Activated CD8-positive, alpha-beta T cell treated with anti-CD3 and anti-CD28 coated beads for 36 hours (primary cell): Measurements from ENCODE around the gene AGFG1. TPM values are rescaled to one million over a fixed set of nuclear protein-coding genes. Genes with fewer than 3 reads are reported as not detected.

Source experiments
- ATAC-seq: fragments of 200-7000 bp; cut with Tn5 transposase; one replicate; pipeline ENCODE4 v1.10.0; 2021; ENCODE audit warnings: mild to moderate bottlenecking, moderate library complexity
- CTCF ChIA-PET: fragments of 350-600 bp; sonication (Branson Sonifier 250); formaldehyde crosslinking; loops from one replicate; lab custom pipeline; 2021; ENCODE audit warnings: antibody characterized with exemption; lab: Charles Lee
- POLR2A ChIA-PET: fragments of 350-600 bp; sonication (Branson Sonifier 250); formaldehyde crosslinking; loops from one replicate; lab custom pipeline; 2021; ENCODE audit warnings: antibody characterized with exemption; lab: Charles Lee
- DNase-seq: peaks from one replicate; pipeline ENCODE4 v3.0.0-alpha.2; 2020
- H3K27ac Mint-ChIP-seq: one replicate; pipeline ENCODE4 v1.8.0; 2021; ENCODE audit warnings: mild to moderate bottlenecking, mixed read lengths
- H3K27me3 Mint-ChIP-seq: one replicate; pipeline ENCODE4 v1.8.0; 2021; ENCODE audit warnings: mixed read lengths
- H3K36me3 Mint-ChIP-seq: one replicate; pipeline ENCODE4 v1.8.0; 2021; ENCODE audit warnings: low read depth, mixed read lengths
- H3K4me1 Mint-ChIP-seq: one replicate; pipeline ENCODE4 v1.8.0; 2021; ENCODE audit warnings: low read depth, mixed read lengths
- H3K4me3 Mint-ChIP-seq: one replicate; pipeline ENCODE4 v1.8.0; 2021; ENCODE audit warnings: mild to moderate bottlenecking, moderate library complexity, mixed read lengths
- H3K9me3 Mint-ChIP-seq: one replicate; pipeline ENCODE4 v1.8.0; 2021; ENCODE audit warnings: mixed read lengths
- CTCF ChIP-seq: fragments of 200-600 bp; IDR thresholded peaks from one replicate; pipeline ENCODE4 v1.8.0; 2022; ENCODE audit warnings: antibody characterized with exemption, mild to moderate bottlenecking
- intact Hi-C: fragments of 100-400 bp; cut with micrococcal nuclease; formaldehyde crosslinking; loops from one replicate; pipeline ENCODE4 v1.10.0; 2022
- total RNA-seq, 2 experiments: library from RNA; stranded (reverse); gene quantifications; one replicate each; pipeline ENCODE4 v1.2.3, GENCODE V29; 2021

AGFG1 gene
- total RNA-seq, 2 experiments from 2014 or later, result 117 to 119 TPM

- Mint-ChIP-seq H3K27ac (no peak overlapping the region), H3K27me3 (no peaks in the 10 kb centered on the region), H3K36me3 (no peaks in the 10 kb centered on the region), H3K4me1 (peaks cover 3% of the 10 kb centered on the region), H3K4me3 (no peak overlapping the region), H3K9me3 (no peaks in the 10 kb centered on the region)
- ChIA-PET POLR2A (no interaction called here), CTCF (no interaction called here)
- intact Hi-C loops, result no loop called here
- DNase-seq, result no peak
- no peak for ATAC-seq
- no peak for TF ChIP-seq CTCF
Measured at GRCh38 chr2:227568852-227569169, 96.9 kb downstream of the AGFG1 start.

GRCh38 chr2:227570615-227571014 lies 98.7 kb downstream of the AGFG1 start:
- no peak overlapping the region for H3K4me3 Mint-ChIP-seq
- no peaks in the 10 kb centered on the region for H3K27me3 Mint-ChIP-seq
- intact Hi-C loops, result loop anchor here (10.0 kb wide), 1 partner anchor 166 kb away; no protein-coding TSS in a partner anchor
- DNase-seq, result no peak
- no peak overlapping the region for H3K27ac Mint-ChIP-seq
- no peak for TF ChIP-seq CTCF
- no peak for ATAC-seq
- H3K4me1 Mint-ChIP-seq, result peaks cover 3% of the 10 kb centered on the region
- H3K36me3 Mint-ChIP-seq, result no peaks in the 10 kb centered on the region
- ChIA-PET POLR2A (no interaction called here), CTCF (interaction anchor here (1.2 kb wide), 1 partner anchor 87 kb away, joined by 3 read pairs; no protein-coding TSS in a partner anchor)
- no peaks in the 10 kb centered on the region for H3K9me3 Mint-ChIP-seq

GRCh38 chr2:227576110-227576509 lies 104.2 kb downstream of the AGFG1 start:
- DNase-seq (no peak), ATAC-seq (no peak)
- intact Hi-C loops, result loop anchor here (10.0 kb wide), 1 partner anchor 171 kb away; no protein-coding TSS in a partner anchor
- POLR2A ChIA-PET, result no interaction called here
- CTCF ChIA-PET, result no interaction called here
- no peak for TF ChIP-seq CTCF
- no peak overlapping the region for H3K27ac Mint-ChIP-seq
- H3K36me3 Mint-ChIP-seq, result no peaks in the 10 kb centered on the region
- H3K27me3 Mint-ChIP-seq, result peaks cover 19% of the 10 kb centered on the region
- no peak overlapping the region for H3K4me3 Mint-ChIP-seq
- H3K4me1 Mint-ChIP-seq, result no peaks in the 10 kb centered on the region
- H3K9me3 Mint-ChIP-seq, result no peaks in the 10 kb centered on the region

- ATAC-seq (no peak), DNase-seq (no peak)
- ChIA-PET POLR2A (no interaction called here), CTCF (no interaction called here)
- no peak for TF ChIP-seq CTCF
- H3K27me3 Mint-ChIP-seq, result peaks cover 21% of the 10 kb centered on the region
- no peak overlapping the region for H3K27ac Mint-ChIP-seq
- H3K4me1 Mint-ChIP-seq, result no peaks in the 10 kb centered on the region
- H3K36me3 Mint-ChIP-seq, result no peaks in the 10 kb centered on the region
- intact Hi-C loops, result loop anchor here (10.0 kb wide), 1 partner anchor 172 kb away; no protein-coding TSS in a partner anchor
- H3K9me3 Mint-ChIP-seq, result no peaks in the 10 kb centered on the region
- H3K4me3 Mint-ChIP-seq, result no peak overlapping the region
Measured at GRCh38 chr2:227576812-227577211, 104.9 kb downstream of the AGFG1 start.

GRCh38 chr2:227577555-227577954 lies 105.6 kb downstream of the AGFG1 start:
- TF ChIP-seq CTCF, result no peak
- ATAC-seq (no peak), DNase-seq (no peak)
- peaks cover 2% of the 10 kb centered on the region for H3K36me3 Mint-ChIP-seq
- H3K27me3 Mint-ChIP-seq, result peaks cover 24% of the 10 kb centered on the region
- intact Hi-C loops, result loop anchor here (10.0 kb wide), 1 partner anchor 173 kb away; no protein-coding TSS in a partner anchor
- no peaks in the 10 kb centered on the region for H3K4me1 Mint-ChIP-seq
- H3K4me3 Mint-ChIP-seq, result no peak overlapping the region
- ChIA-PET POLR2A (no interaction called here), CTCF (no interaction called here)
- H3K9me3 Mint-ChIP-seq, result peaks cover 2% of the 10 kb centered on the region
- H3K27ac Mint-ChIP-seq, result no peak overlapping the region
